K562 (cell line): ENCODE results near the gene TBC1D25. TPM values are rescaled to one million over a fixed set of nuclear protein-coding genes. Genes with fewer than 3 reads are reported as not detected.

Experiments
- ARID2 ChIP-seq: fragments of 450-650 bp; IDR thresholded peaks from 2 replicates; pipeline ENCODE4 v1.6.1; 2017; ENCODE audit warnings: antibody characterized with exemption, mild to moderate bottlenecking
- ATF1 ChIP-seq, 2 experiments: fragments of 450-650 bp in 1 of 2; IDR thresholded peaks; 2 replicates each; pipeline ENCODE4 v1.6.1; 2016; ENCODE audit warnings: missing compliant biosample characterization in 1 of 2, missing genetic modification characterization in 1 of 2
- EP400 ChIP-seq: fragments of 450-650 bp; IDR thresholded peaks from 2 replicates; pipeline ENCODE4 v1.6.1; 2017; ENCODE audit warnings: antibody characterized with exemption, mild to moderate bottlenecking, moderate library complexity
- FUS ChIP-seq: fragments of 200-400 bp; formaldehyde crosslinking; optimal IDR thresholded peaks from 2 replicates; pipeline ENCODE3; 2017; ENCODE audit warnings: low read depth, low read length
- HMGN3 ChIP-seq: IDR thresholded peaks from 2 replicates; pipeline ENCODE4 v1.6.1; 2011; ENCODE audit warnings: borderline replicate concordance, low read depth, mild to moderate bottlenecking, mixed read lengths, low read length; ENCODE audit not compliant: insufficient read length; ENCODE audit errors: extremely low read depth
- IRF1 ChIP-seq: sonication (generic); formaldehyde crosslinking; IDR thresholded peaks from 2 replicates; pipeline ENCODE4 v1.8.0; 2022; ENCODE audit warnings: missing genetic modification reagents, mild to moderate bottlenecking, borderline replicate concordance
- IRF2 ChIP-seq: sonication (generic); formaldehyde crosslinking; IDR thresholded peaks from 2 replicates; pipeline ENCODE4 v1.8.1; 2022; ENCODE audit warnings: mild to moderate bottlenecking, missing genetic modification reagents
- MCM7 ChIP-seq, 2 experiments: fragments of 450-650 bp; IDR thresholded peaks; 2 replicates each; pipeline ENCODE4 v1.6.1; 2016 to 2018
- NRF1 ChIP-seq, 2 experiments: fragments of 450-650 bp; IDR thresholded peaks in 1 of 2; conservative IDR thresholded peaks in 1 of 2; 2 replicates each; pipeline ENCODE4 v1.6.1; 2014; ENCODE audit warnings: mild to moderate bottlenecking in 2 of 2
- PCBP2 ChIP-seq: fragments of 200-400 bp; formaldehyde crosslinking; IDR thresholded peaks from 2 replicates; pipeline ENCODE4 v1.6.1; 2018; ENCODE audit warnings: low read length, low read depth, mild to moderate bottlenecking, moderate library complexity; ENCODE audit not compliant: poor library complexity, severe bottlenecking
- RBM15 ChIP-seq: fragments of 200-400 bp; formaldehyde crosslinking; IDR thresholded peaks from 2 replicates; pipeline ENCODE4 v1.6.1; 2018; ENCODE audit warnings: mild to moderate bottlenecking, low read length, moderate library complexity; ENCODE audit not compliant: insufficient read depth
- SRSF1 ChIP-seq: fragments of 200-400 bp; formaldehyde crosslinking; IDR thresholded peaks from 2 replicates; pipeline ENCODE4 v1.6.1; 2017; ENCODE audit warnings: mild to moderate bottlenecking, low read depth, low read length, moderate library complexity
- ZKSCAN3 ChIP-seq: fragments of 250-450 bp; sonication (Bioruptor Pico); IDR thresholded peaks from 2 replicates; pipeline ENCODE4 v1.4.0; 2020
- ZNF274 ChIP-seq: IDR thresholded peaks from 2 replicates; pipeline ENCODE4 v1.6.1; 2011; ENCODE audit warnings: low read depth, mild to moderate bottlenecking, low read length, moderate library complexity, borderline replicate concordance
- ZNF347 ChIP-seq: fragments of 450-650 bp; formaldehyde crosslinking; IDR thresholded peaks from 2 replicates; pipeline ENCODE4 v1.4.0; 2020; ENCODE audit warnings: low read depth, mild to moderate bottlenecking, moderate library complexity
- ZNF384 ChIP-seq: IDR thresholded peaks from 2 replicates; pipeline ENCODE4 v1.6.1; 2012; ENCODE audit warnings: low read depth, low read length, improper control_type of control experiment
- ZNF586 ChIP-seq: fragments of 450-650 bp; formaldehyde crosslinking; conservative IDR thresholded peaks from 2 replicates; pipeline ENCODE4 v1.4.0; 2020; ENCODE audit warnings: mild to moderate bottlenecking, moderate library complexity
- ZNF609 ChIP-seq: sonication (generic); formaldehyde crosslinking; IDR thresholded peaks from 2 replicates; pipeline ENCODE4 v1.8.1; 2023; ENCODE audit warnings: missing genetic modification reagents, mild to moderate bottlenecking, borderline replicate concordance
- polyA plus RNA-seq, 8 experiments: library from polyadenylated mRNA; depleted of rRNA in 4 of 8; stranded (reverse) in 5 of 8; unstranded in 3 of 8; fragments of >200 nt; fragmentation: Nextera tagmentation in 2 of 8; fragmentation: Illumina TruSeq in 1 of 8; extraction: Ambion mirVana in 2 of 8; extraction: Trizol in 1 of 8; gene quantifications; 2 replicates each; pipeline versions ENCODE4 v1.2.1 to v1.2.3, GENCODE V29; 2011 to 2014; ENCODE audit warnings: inconsistent platforms in 1 of 8, missing spikeins in 1 of 8
- total RNA-seq, 7 experiments: library from RNA; depleted of rRNA in 6 of 7; stranded (reverse); fragments of >200 nt in 6 of 7; fragmentation: Illumina TruSeq in 2 of 7; extraction: Trizol in 2 of 7; gene quantifications; 2 replicates each; pipeline versions ENCODE4 v1.2.1 to v1.2.3, GENCODE V29; 2011 to 2021; ENCODE audit warnings: low replicate concordance in 1 of 7
- TF ChIP-seq, protein P1 (sequence below): fragments of 450-650 bp; IDR thresholded peaks from one replicate; pipeline ENCODE4 v1.6.1; 2018; ENCODE audit warnings: mild to moderate bottlenecking, moderate library complexity; ENCODE audit not compliant: partially characterized antibody

TBC1D25 gene
- total and polyA plus RNA-seq, 9 of the 15 experiments (the other 6 are each of a cell fraction or from before 2014, with no cell fraction given), result 0.62 to 10.6 (median 3.9) TPM

DNA sequence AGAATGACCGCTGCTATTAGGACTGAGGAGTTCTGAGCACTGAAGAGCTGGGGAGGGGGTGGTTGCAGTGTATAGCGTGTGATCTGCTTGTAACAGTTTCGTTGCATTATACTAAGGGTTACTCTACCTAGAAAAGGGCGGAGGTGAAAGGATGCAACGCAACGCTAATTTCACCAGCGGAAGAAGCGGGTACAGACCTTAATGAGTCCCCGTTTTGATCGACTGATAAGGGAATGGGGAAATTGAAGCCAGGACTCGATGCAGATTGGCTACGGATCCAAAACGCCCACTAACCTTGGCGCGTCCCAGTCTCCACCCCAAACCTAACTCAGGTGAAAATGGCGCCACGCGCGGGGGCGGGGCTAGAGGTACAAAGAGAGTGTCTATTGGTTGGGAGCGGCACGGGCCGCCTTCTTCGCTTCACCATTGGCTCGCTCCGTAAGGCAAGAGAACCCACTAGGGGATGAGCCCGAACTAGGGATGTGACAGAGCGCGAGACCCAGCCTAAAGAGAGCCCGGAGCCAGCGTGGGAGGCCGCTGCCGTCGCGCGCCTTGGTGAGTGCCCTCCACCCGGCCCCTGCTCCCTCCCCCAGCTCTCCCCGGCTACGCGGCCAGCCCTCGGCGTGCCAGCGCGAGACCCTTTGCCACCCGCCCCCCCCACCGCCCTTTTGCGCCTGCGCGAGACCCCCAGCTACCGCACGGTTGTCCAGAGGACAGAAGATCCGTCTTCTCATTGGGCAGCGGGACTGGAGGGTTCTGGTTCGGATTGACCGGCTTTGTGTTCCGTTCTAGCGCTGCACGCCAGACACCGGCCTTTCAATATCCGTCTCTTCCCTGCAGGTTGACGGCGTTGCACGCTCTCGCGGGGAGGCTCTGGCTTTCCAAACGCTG lies 17.9 kb upstream of the TBC1D25 start, which contains the start of gene EBP (continued):
- TF ChIP-seq, protein P1, sequence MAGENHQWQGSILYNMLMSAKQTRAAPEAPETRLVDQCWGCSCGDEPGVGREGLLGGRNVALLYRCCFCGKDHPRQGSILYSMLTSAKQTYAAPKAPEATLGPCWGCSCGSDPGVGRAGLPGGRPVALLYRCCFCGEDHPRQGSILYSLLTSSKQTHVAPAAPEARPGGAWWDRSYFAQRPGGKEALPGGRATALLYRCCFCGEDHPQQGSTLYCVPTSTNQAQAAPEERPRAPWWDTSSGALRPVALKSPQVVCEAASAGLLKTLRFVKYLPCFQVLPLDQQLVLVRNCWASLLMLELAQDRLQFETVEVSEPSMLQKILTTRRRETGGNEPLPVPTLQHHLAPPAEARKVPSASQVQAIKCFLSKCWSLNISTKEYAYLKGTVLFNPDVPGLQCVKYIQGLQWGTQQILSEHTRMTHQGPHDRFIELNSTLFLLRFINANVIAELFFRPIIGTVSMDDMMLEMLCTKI, result no peak
- TF ChIP-seq PCBP2 (no peak), ZNF274 (no peak), ZNF609 (CRISPR knock-in tag) (no peak), ZNF384 (no peak), ZKSCAN3 (CRISPR knock-in tag) (no peak), ARID2 (no peak), ZNF347 (no peak), ATF1 (CRISPR knock-in tag; IDR thresholded peaks at IDR 0.05) (no peak), ATF1 (tag; IDR thresholded peaks at IDR 0.05) (peak; percentile 55), IRF1 (CRISPR knock-in tag) (no peak), FUS (no peak), MCM7 (IDR thresholded peaks at IDR 0.05) (no peak), IRF2 (CRISPR knock-in tag) (no peak), RBM15 (no peak), HMGN3 (no peak), SRSF1 (no peak), EP400 (peak; percentile 75), ZNF586 (CRISPR knock-in tag) (no peak), NRF1 (conservative IDR thresholded peaks at IDR 0.05 in 1 of 2, IDR thresholded peaks at IDR 0.05 in 1 of 2) (peak; percentile 77 to 80)
